PFSK-1 (cell line): ENCODE results near the gene CCND2.

ENCODE experiments used
- FOXP2 ChIP-seq: optimal IDR thresholded peaks from 2 replicates; pipeline ENCODE3; 2011; ENCODE audit warnings: borderline replicate concordance, control low read depth, inconsistent platforms; ENCODE audit not compliant: insufficient read depth; ENCODE audit errors: extremely low read length, extremely low read depth
- POLR2AphosphoS5 ChIP-seq: IDR thresholded peaks from 2 replicates; pipeline ENCODE4 v1.6.1; 2012; ENCODE audit warnings: low read depth, mild to moderate bottlenecking, control low read depth, low read length, moderate library complexity
- REST ChIP-seq, 2 experiments: IDR thresholded peaks; 2 replicates each; pipeline versions ENCODE4 v1.6.1 to v1.8.0; 2011 to 2012; ENCODE audit warnings: low read depth in 2 of 2, low read length in 2 of 2, control low read depth in 1 of 2, inconsistent platforms in 1 of 2, mild to moderate bottlenecking in 1 of 2, moderate library complexity in 1 of 2; ENCODE audit not compliant: insufficient read depth in 1 of 2
- SIN3A ChIP-seq: IDR thresholded peaks from 2 replicates; pipeline ENCODE4 v1.6.1; 2012; ENCODE audit warnings: mild to moderate bottlenecking, low read length, moderate library complexity, borderline replicate concordance; ENCODE audit not compliant: insufficient read depth
- TAF1 ChIP-seq: IDR thresholded peaks from 2 replicates; pipeline ENCODE4 v1.6.1; 2012; ENCODE audit warnings: low read length, control low read depth, borderline replicate concordance; ENCODE audit not compliant: insufficient read depth

Gene CCND2

GRCh38 chr12:4250691-4251090 lies 22.9 kb upstream of the CCND2 start:
- TF ChIP-seq FOXP2: no peak
- no peak for TF ChIP-seq TAF1
- no peak for TF ChIP-seq REST (IDR thresholded peaks at IDR 0.05; ENCODE audit: insufficient read depth in 1 of 2, low read depth in 2 of 2, low read length in 2 of 2)
- TF ChIP-seq SIN3A: no peak
- TF ChIP-seq POLR2AphosphoS5: no peak

- no peak for TF ChIP-seq SIN3A
- TF ChIP-seq REST (IDR thresholded peaks at IDR 0.05; ENCODE audit: insufficient read depth in 1 of 2, low read depth in 2 of 2, low read length in 2 of 2): no peak
- no peak for TF ChIP-seq POLR2AphosphoS5
- TF ChIP-seq FOXP2: no peak
- TF ChIP-seq TAF1: no peak
These were observed 22.2 kb upstream of the CCND2 start for GRCh38 chr12:4251216-4251891.

- TF ChIP-seq FOXP2 (no peak), SIN3A (no peak), REST (IDR thresholded peaks at IDR 0.05; ENCODE audit: insufficient read depth in 1 of 2, low read depth in 2 of 2, low read length in 2 of 2) (no peak), POLR2AphosphoS5 (no peak), TAF1 (no peak)
These were observed 21.6 kb upstream of the CCND2 start for GRCh38 chr12:4251967-4252366.

GRCh38 chr12:4252601-4253000 lies 21.0 kb upstream of the CCND2 start:
- TF ChIP-seq TAF1 (no peak), SIN3A (no peak), POLR2AphosphoS5 (no peak), FOXP2 (no peak), REST (IDR thresholded peaks at IDR 0.05; ENCODE audit: insufficient read depth in 1 of 2, low read depth in 2 of 2, low read length in 2 of 2) (no peak)

- TF ChIP-seq TAF1: no peak
- TF ChIP-seq SIN3A: no peak
- no peak for TF ChIP-seq POLR2AphosphoS5
- TF ChIP-seq REST (IDR thresholded peaks at IDR 0.05; ENCODE audit: insufficient read depth in 1 of 2, low read depth in 2 of 2, low read length in 2 of 2): no peak
- no peak for TF ChIP-seq FOXP2
These were observed 17.3 kb upstream of the CCND2 start for GRCh38 chr12:4256043-4256826.
